Type B pancreatic cell (in vitro differentiated cells): ENCODE results near the gene CNPY4. TPM values are rescaled to one million over a fixed set of nuclear protein-coding genes. Genes with fewer than 3 reads are reported as not detected.
A peak's percentile ranks its signal among the peaks of the same experiment; 100 is the strongest.

Experiments
- DNase-seq: peaks from one replicate; pipeline ENCODE4 v3.0.0; 2021; ENCODE audit warnings: mixed read lengths; ENCODE audit not compliant: unreplicated experiment; ENCODE audit errors: extremely low spot score
- H3K27ac Mint-ChIP-seq: 2 replicates; pipeline ENCODE4 v1.8.0; 2021; ENCODE audit warnings: mild to moderate bottlenecking, mixed read lengths
- H3K27me3 Mint-ChIP-seq: 2 replicates; pipeline ENCODE4 v1.8.0; 2021; ENCODE audit warnings: mixed read lengths
- H3K36me3 Mint-ChIP-seq: 2 replicates; pipeline ENCODE4 v1.8.0; 2021; ENCODE audit warnings: mixed read lengths
- H3K4me1 Mint-ChIP-seq: one replicate; pipeline ENCODE4 v1.8.0; 2021; ENCODE audit warnings: mixed read lengths; ENCODE audit not compliant: unreplicated experiment
- H3K4me3 Mint-ChIP-seq: 2 replicates; pipeline ENCODE4 v1.8.0; 2021; ENCODE audit warnings: mild to moderate bottlenecking, mixed read lengths
- H3K9me3 Mint-ChIP-seq: 2 replicates; pipeline ENCODE4 v1.8.0; 2021; ENCODE audit warnings: mixed read lengths
- total RNA-seq: library from RNA; stranded (reverse); gene quantifications from 2 replicates; pipeline ENCODE4 v1.2.1, GENCODE V29; 2021; ENCODE audit warnings: low replicate concordance
- TF ChIP-seq, protein P1 (sequence below): fragments of 200-600 bp; sonication (generic); conservative IDR thresholded peaks from 2 replicates; pipeline ENCODE4 v1.5.0; 2021; ENCODE audit warnings: antibody characterized with exemption, mild to moderate bottlenecking

The CNPY4 gene
- total RNA-seq, 1 donor from 2014 or later: 36.0 TPM

DNA sequence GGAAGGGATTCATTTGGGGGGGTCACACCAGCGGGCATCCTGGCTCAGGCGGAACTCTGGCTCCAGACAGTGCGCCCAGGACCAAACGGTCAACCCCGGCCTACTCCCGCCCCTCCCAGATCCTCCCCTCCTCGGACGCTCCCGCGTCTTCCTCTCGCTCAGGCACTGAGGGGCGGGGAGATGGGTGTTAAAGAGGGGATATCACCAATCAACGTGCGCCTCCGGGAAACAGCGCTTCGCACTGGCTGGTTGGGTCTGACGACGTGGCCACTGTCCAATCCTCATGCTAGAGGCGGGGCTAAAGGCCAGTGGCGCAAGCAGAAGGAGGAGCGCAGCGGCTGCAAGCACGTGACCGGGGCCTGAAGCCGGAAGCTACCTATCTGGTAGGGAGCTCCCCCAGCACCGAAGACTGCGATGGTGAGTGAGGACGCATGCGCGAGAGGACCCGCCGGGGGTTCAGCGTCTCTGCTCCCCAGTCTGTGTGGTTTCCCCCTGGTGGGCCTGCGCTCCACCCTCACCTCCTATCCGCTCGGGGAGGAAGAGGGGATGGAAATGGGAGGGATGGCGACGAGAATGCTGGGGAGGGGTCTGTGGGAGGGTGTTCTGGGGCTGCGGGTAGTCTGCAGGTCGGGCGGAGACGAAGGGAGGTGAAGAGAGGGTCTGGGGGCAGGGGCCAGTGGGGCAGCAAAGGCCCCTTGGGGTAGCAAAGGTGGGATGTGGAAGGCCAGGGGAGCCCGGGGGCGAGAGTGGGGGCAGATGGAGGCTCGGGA lies 29.3 kb downstream of the CNPY4 start, which contains the start of gene LAMTOR4:
LAMTOR4 (plus strand) TSS at position 360 of the 770 bp plus-strand sequence; CDS start at position 415, 55 bp downstream.
- H3K27ac Mint-ChIP-seq: peak within 1 kb of the TSS; percentile 92
- H3K27me3 Mint-ChIP-seq: no peaks in the 10 kb centered on the region
- peaks cover 13% of the 10 kb centered on the region for H3K4me1 Mint-ChIP-seq
- H3K36me3 Mint-ChIP-seq: peaks cover 8% of the 10 kb centered on the region
- peak within 1 kb of the TSS; percentile 99 for H3K4me3 Mint-ChIP-seq
- peak; percentile 96 for DNase-seq
- H3K9me3 Mint-ChIP-seq: no peaks in the 10 kb centered on the region
- TF ChIP-seq, protein P1, sequence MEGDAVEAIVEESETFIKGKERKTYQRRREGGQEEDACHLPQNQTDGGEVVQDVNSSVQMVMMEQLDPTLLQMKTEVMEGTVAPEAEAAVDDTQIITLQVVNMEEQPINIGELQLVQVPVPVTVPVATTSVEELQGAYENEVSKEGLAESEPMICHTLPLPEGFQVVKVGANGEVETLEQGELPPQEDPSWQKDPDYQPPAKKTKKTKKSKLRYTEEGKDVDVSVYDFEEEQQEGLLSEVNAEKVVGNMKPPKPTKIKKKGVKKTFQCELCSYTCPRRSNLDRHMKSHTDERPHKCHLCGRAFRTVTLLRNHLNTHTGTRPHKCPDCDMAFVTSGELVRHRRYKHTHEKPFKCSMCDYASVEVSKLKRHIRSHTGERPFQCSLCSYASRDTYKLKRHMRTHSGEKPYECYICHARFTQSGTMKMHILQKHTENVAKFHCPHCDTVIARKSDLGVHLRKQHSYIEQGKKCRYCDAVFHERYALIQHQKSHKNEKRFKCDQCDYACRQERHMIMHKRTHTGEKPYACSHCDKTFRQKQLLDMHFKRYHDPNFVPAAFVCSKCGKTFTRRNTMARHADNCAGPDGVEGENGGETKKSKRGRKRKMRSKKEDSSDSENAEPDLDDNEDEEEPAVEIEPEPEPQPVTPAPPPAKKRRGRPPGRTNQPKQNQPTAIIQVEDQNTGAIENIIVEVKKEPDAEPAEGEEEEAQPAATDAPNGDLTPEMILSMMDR: peak; percentile 28

GRCh38 chr7:100152404-100152803 lies 33.0 kb downstream of the CNPY4 start:
- Mint-ChIP-seq H3K27ac (peak overlapping the region; percentile 2), H3K4me1 (peaks cover 13% of the 10 kb centered on the region), H3K4me3 (no peak overlapping the region), H3K9me3 (no peaks in the 10 kb centered on the region), H3K36me3 (peaks cover 8% of the 10 kb centered on the region), H3K27me3 (no peaks in the 10 kb centered on the region)
- TF ChIP-seq, protein P1: no peak
- no peak for DNase-seq

DNA sequence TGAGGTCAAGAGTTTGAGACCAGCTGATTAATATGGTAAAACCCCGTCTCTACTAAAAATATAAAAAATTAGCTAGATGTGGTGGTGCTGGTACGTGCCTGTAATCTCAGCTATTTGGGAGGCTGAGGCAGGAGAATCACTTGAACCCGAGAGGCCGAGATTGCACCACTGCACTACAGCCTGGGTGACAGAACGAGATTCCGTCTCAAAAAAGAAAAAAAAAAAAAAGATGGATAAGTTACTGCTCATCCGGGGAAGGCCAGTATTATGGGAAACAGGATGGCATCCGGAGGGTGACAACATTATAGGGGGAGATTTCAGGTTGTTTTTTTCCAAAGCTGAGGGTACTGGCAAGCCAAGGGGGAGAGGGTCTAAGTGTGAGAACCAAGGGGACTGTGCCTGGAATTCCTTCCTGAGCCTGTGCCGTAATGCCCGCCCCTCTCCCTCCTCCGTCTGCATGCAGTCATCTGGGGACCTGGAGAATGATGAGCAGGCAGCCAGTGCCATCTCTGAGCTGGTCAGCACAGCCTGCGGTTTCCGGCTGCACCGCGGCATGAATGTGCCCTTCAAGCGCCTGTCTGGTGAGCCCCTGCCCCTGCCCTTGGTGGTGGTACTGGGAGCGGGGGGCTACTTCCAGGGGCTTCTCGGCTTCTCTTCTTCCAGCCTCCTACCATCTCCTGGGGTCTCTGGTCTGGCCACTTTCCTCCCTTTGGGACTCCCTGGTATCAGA lies 33.7 kb downstream of the CNPY4 start:
- no peak for DNase-seq
- Mint-ChIP-seq H3K4me3 (no peak overlapping the region), H3K27me3 (no peaks in the 10 kb centered on the region), H3K4me1 (peaks cover 17% of the 10 kb centered on the region), H3K27ac (no peak overlapping the region), H3K36me3 (peaks cover 8% of the 10 kb centered on the region), H3K9me3 (no peaks in the 10 kb centered on the region)
- TF ChIP-seq, protein P1: no peak

- H3K27ac Mint-ChIP-seq: peak overlapping the region; percentile 56
- peaks cover 8% of the 10 kb centered on the region for H3K36me3 Mint-ChIP-seq
- no peaks in the 10 kb centered on the region for H3K27me3 Mint-ChIP-seq
- no peak for DNase-seq
- no peaks in the 10 kb centered on the region for H3K9me3 Mint-ChIP-seq
- H3K4me3 Mint-ChIP-seq: no peak overlapping the region
- TF ChIP-seq, protein P1: no peak
- peaks cover 12% of the 10 kb centered on the region for H3K4me1 Mint-ChIP-seq
These were observed 34.5 kb downstream of the CNPY4 start for GRCh38 chr7:100153708-100154535.
